Skin epidermis (tissue), 12 donors: ENCODE data around the gene ITPKB.
"Not testable (repeated sequence)": the region's sequence is repeated elsewhere in the genome, so short reads cannot be mapped to it uniquely, and the experiment has no call there.

Source experiments
- H3K27ac ChIP-seq, 21 experiments: fragments of 200-600 bp; sonication (generic) in 11 of 21; one replicate each; pipeline ENCODE4 v1.5.0; 2020; ENCODE audit warnings: mild to moderate bottlenecking in 3 of 21, inconsistent platforms in 2 of 21, moderate library complexity in 2 of 21
- H3K4me3 ChIP-seq, 7 experiments: fragments of 200-600 bp; sonication (generic) in 2 of 7; one replicate each; pipeline ENCODE4 v1.5.0; 2020; ENCODE audit warnings: inconsistent platforms in 2 of 7, mild to moderate bottlenecking in 2 of 7, moderate library complexity in 1 of 7

Gene ITPKB

DNA sequence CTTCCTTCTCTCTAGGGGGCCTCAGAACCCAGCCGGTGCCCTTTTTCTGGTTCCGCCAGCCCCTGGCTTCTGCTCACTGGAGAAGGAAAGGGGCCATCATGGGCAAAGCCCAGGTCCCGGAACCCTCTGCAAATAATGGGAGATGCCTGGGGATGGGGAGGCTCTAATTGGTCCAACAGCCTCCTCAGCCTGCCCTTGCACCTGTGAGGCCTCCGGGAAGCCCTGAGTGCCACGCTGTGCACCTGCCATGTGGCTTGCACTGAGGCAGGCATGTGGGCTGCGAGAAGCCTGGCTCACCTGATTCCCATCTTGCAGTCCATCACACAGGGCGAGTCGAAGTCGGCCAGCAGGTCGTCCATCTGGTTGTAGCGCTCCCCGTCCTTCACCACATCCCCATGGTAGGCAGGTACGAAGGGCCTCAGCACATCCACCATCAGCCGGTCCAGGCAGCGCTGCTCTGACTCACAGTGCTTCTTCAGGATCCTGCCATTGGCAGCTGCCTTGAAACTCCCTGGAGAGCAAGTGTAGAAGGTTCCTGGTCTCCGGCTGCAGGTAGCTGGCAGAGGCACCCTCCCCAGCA is 92.1 kb downstream of the ITPKB start:
- Histone ChIP-seq H3K27ac (peak overlapping the region in 1 of 21 experiments; percentile 43), H3K4me3 (no peak overlapping the region)

DNA sequence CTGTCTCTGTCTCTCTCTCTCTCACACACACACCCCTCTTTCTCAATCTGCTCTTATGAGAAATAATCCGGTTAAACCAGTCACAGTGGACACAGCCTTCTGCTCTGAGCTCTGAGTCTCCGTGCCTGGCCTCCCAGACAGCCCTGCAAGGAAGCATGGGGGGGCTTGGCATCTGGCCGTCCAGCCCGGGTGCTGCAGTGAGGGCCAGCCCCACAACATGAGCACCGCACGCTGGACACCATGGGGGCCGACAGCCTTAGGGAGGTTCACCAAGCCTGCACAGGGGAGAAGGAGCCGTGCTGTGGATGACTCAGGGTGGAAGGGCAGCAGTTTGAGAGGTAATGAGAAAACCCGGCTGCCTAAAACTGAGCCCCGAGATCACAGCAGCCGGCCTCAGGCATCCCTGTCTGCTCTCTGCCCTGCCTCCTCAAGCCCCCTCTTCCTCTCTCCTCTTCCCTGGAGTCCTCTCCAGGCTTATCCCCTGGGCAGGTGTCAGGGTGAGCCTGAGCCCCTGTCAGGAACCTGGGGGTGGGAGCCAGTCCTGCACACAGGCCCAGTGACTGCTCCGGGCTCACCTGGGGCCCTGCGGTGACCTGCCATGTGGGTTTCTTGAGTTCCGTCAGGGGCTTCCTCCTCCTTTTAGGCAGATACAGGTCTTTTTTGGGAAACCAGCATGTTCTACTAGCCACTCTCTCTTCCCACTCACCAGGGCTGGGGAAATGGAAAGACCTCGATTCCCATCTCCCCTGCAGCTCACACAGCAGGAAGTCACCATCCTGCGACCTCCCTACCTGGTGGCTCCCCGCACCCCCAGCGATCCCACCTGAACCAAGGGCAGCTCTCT is 92.8 kb downstream of the ITPKB start:
- H3K27ac ChIP-seq: peak overlapping the region in 13 of 21 experiments; percentile 4 to 79 (median 37)
- no peak overlapping the region for H3K4me3 ChIP-seq

GRCh38 chr1:226645279-226645976 is 93.7 kb downstream of the ITPKB start:
- Histone ChIP-seq H3K27ac (peak overlapping the region in 14 of 21 experiments; percentile 4 to 79 (median 38)), H3K4me3 (no peak overlapping the region)

GRCh38 chr1:226644541-226645176 is 94.4 kb downstream of the ITPKB start:
- no peak overlapping the region for H3K4me3 ChIP-seq
- peak overlapping the region in 11 of 21 experiments; percentile 4 to 79 (median 43) for H3K27ac ChIP-seq

GRCh38 chr1:226643611-226644540 is 95.2 kb downstream of the ITPKB start:
- H3K27ac ChIP-seq: peak overlapping the region in 13 of 21 experiments; percentile 21 to 79 (median 55)
- no peak overlapping the region for H3K4me3 ChIP-seq

DNA sequence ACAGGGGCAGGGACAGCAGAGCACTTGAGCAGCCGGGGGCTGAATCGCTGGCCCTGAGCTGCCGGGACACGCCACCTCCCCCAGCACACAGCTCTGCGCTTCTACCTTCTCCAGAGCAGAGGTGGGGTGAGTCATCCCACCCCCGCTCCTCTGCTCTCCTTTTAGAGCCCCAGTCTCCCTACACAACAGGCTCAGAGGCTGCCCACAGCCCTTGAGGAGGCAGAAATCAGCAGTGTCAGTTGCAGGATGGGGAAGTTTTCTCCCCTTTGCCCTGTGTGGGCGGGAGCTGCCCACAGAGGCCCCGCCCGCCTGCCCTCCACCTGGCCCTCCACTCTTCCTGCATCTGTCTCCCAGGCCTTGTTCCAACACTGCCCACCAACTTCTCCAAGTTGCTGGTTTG is 95.9 kb downstream of the ITPKB start:
- H3K4me3 ChIP-seq: no peak overlapping the region
- peak overlapping the region in 14 of 21 experiments; percentile 15 to 79 (median 48) for H3K27ac ChIP-seq

GRCh38 chr1:226642421-226642820 is 96.7 kb downstream of the ITPKB start:
- H3K4me3 ChIP-seq: no peak overlapping the region
- H3K27ac ChIP-seq: peak overlapping the region in 9 of 21 experiments; percentile 18 to 79 (median 62)

DNA sequence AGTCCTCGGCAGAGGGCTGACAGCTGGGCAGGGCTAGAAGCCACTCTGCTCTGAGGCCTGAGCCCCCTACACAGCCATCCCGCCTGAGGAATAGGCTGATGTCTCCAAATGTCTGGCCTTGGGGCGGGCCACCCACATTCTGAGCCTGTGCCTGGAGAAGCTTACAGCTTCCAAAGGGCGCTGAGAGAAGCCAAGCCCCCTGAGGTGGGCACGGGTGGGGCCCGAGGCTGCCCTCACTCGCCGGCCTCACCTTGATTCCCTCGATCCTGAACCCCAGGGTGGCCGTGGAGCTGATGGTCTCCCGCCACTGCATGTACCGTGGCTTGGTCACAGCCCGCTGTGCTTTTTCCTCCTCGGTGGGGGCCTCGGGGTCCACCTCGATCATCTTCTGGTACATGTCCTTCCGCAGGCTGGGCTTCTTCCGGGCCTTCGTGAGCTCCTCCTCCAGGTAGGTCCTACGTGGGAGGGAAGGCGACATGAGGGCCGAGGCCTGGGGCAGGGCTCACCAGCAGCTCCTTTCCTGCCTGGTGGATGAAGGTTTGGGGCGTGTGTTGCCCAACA is 97.3 kb downstream of the ITPKB start:
- Histone ChIP-seq H3K4me3 (no peak overlapping the region), H3K27ac (peak overlapping the region in 2 of 21 experiments; percentile 1 to 14)

- peak overlapping the region in 1 of 21 experiments; percentile 22 for H3K27ac ChIP-seq
These were observed 98.6 kb downstream of the ITPKB start for GRCh38 chr1:226640321-226641136.

GRCh38 chr1:226639631-226640061 is 99.4 kb downstream of the ITPKB start:
- H3K4me3 ChIP-seq: no peak overlapping the region
- H3K27ac ChIP-seq: peak overlapping the region in 1 of 21 experiments; percentile 22

More at GRCh38 chr1:226640321-226641136, 98.6 kb downstream of the ITPKB start:
- no peak overlapping the region for H3K4me3 ChIP-seq

DNA sequence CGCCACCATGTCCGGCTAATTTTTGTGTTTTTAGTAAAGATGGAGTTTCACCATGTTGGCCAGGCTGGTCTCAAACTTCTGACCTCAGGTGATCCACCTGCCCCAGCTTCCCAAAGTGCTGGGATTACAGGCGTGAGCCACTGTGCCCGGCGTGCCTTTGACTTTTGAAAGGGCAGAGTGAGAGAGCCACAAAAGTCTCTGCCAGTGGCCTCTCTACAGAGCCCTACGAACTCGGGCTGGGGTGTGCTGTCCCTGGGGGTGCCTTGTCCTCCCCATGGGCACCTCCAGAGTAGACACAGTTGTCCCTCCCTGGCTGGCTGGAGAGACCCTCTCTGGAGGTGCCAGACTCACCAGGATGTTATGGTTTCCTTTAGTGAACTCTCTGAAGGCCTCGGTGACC is 99.9 kb downstream of the ITPKB start:
- H3K4me3 ChIP-seq, H3K27ac ChIP-seq: not testable (repeated sequence)

GRCh38 chr1:226638608-226639007 is 100.5 kb downstream of the ITPKB start:
- peak overlapping the region in 3 of 21 experiments; percentile 1 to 52 (median 1) for H3K27ac ChIP-seq
- no peak overlapping the region for H3K4me3 ChIP-seq

GRCh38 chr1:226638001-226638601 is 101.0 kb downstream of the ITPKB start:
- no peak overlapping the region for H3K4me3 ChIP-seq
- H3K27ac ChIP-seq: peak overlapping the region in 4 of 21 experiments; percentile 1 to 52 (median 26)

DNA sequence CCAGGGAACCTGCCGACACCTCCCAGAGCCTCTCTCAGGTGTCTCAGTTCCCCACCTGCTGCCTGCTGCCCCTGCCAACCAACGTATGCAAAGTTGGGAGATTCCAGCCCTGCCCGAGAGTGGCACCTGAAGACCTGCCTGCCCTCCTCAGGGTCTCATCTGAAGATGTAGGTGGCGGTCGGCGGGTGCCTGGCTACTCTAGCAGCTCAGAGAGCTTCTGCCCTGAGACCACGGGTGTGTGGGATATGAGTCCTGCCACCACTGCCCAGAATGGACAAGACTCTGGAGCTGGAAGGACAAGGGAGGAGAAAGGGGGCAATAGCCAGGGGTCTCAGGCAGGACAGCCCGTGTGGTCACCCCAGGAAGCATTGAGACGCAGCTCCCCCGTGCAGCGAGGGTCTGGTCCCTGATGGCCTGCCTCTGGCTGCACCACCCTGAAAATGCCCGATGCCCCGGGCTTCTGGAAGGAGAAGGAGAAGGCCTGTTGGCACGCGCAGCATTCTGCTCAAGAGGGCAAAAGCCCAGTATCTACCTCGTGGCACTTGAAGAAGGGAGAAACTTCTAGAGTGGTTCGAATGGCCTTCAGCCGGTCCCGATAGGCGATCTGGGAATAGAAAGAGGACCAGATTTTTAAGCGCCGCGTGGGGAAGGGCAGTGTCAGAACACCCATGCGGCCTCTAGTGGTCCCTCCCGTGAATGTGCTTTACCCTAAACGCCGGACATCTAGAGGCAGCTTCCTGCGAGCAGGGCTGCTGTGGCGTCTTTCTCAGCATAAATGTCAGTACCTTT is 101.7 kb downstream of the ITPKB start:
- H3K27ac ChIP-seq: peak overlapping the region in 1 of 21 experiments; percentile 52
- no peak overlapping the region for H3K4me3 ChIP-seq

GRCh38 chr1:226636847-226637096 is 102.3 kb downstream of the ITPKB start:
- Histone ChIP-seq H3K27ac (no peak overlapping the region), H3K4me3 (no peak overlapping the region)

DNA sequence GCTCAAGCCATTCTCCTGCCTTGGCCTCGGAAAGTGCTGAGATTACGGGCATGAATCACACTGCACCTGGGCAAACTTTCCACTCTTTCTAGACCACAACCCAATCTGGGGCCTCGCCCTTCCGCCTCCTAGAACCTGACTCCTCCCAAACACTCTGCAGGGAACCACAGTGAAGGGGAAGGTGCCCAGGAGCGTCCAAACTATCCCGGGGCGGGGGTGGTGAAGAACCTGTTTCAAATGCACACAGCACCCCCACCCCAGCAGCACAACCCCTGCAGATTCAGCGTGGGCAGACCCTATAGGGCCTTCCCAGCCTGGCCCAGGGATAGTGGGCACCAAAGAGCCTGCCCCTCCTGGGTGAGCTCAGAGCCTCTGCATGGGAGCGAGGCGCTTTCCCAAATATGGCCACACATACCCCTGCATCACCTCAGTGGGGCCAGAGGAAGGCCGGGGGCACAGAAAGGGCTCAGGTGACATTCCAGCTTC is 103.6 kb downstream of the ITPKB start:
- Histone ChIP-seq H3K4me3 (no peak overlapping the region), H3K27ac (peak overlapping the region in 16 of 21 experiments; percentile 4 to 79 (median 36))
